GM12878 (cell line): ENCODE results near the gene ANKRD28. TPM values are rescaled to one million over a fixed set of nuclear protein-coding genes. Genes with fewer than 3 reads are reported as not detected.

Experiments used
- CBX5 ChIP-seq: sonication (generic); IDR thresholded peaks from 2 replicates; pipeline ENCODE4 v1.6.1; 2016; ENCODE audit warnings: low read depth, moderate library complexity, mild to moderate bottlenecking, inconsistent platforms
- CTCF ChIP-seq, 3 experiments: IDR thresholded peaks in 2 of 3; conservative IDR thresholded peaks in 1 of 3; 2 replicates each; pipeline ENCODE4 v1.5.1; 2011; ENCODE audit warnings: low read depth in 3 of 3, low read length in 3 of 3, mild to moderate bottlenecking in 3 of 3, control low read depth in 2 of 3, moderate library complexity in 2 of 3, inconsistent platforms in 1 of 3, mixed read lengths in 1 of 3; ENCODE audit not compliant: control insufficient read depth in 2 of 3, insufficient read depth in 1 of 3; ENCODE audit errors: extremely low read depth in 1 of 3
- EP300 ChIP-seq, 2 experiments: fragments of 150-350 bp in 1 of 2; IDR thresholded peaks; 2 replicates each; pipeline ENCODE4 v1.6.1; 2011 to 2012; ENCODE audit warnings: low read depth in 2 of 2, low read length in 2 of 2, borderline replicate concordance in 1 of 2, improper control_type of control experiment in 1 of 2, inconsistent platforms in 1 of 2; ENCODE audit not compliant: control insufficient read depth in 1 of 2
- NFYB ChIP-seq: IDR thresholded peaks from 2 replicates; pipeline ENCODE4 v1.6.1; 2011; ENCODE audit warnings: low read depth, mild to moderate bottlenecking, low read length, improper control_type of control experiment, moderate library complexity; ENCODE audit not compliant: insufficient read depth
- PML ChIP-seq: IDR thresholded peaks from 2 replicates; pipeline ENCODE4 v1.6.1; 2012; ENCODE audit warnings: low read length, inconsistent platforms
- ZNF384 ChIP-seq: IDR thresholded peaks from 2 replicates; pipeline ENCODE4 v1.6.1; 2012; ENCODE audit warnings: low read depth, mild to moderate bottlenecking, low read length, improper control_type of control experiment, borderline replicate concordance
- polyA plus RNA-seq, 11 experiments: library from polyadenylated mRNA; depleted of rRNA in 4 of 11; unstranded in 6 of 11; stranded (reverse) in 5 of 11; fragments of >200 nt; fragmentation: Nextera tagmentation in 4 of 11; fragmentation: Illumina TruSeq in 1 of 11; extraction: Ambion mirVana in 4 of 11; extraction: Trizol in 1 of 11; gene quantifications; 1 replicate in 1 of 11; 2 replicates in 10 of 11; pipeline versions ENCODE4 v1.2.1 to v1.2.3, GENCODE V29; 2011 to 2016; ENCODE audit warnings: inconsistent platforms in 2 of 11, missing spikeins in 2 of 11, low read depth in 1 of 11
- total RNA-seq, 4 experiments: library from RNA; depleted of rRNA in 3 of 4; stranded (reverse); fragments of >200 nt in 3 of 4; fragmentation: Illumina TruSeq in 1 of 4; extraction: Trizol in 1 of 4; gene quantifications; 2 replicates each; pipeline versions ENCODE4 v1.2.1 to v1.2.3, GENCODE V29; 2013 to 2021
- TF ChIP-seq, protein P1 (sequence below): fragments of 150-350 bp; IDR thresholded peaks from 2 replicates; pipeline ENCODE4 v1.6.1; 2014; ENCODE audit warnings: mild to moderate bottlenecking, low read depth, low read length

Gene ANKRD28
- total and polyA plus RNA-seq, 10 of the 15 experiments (the other 5 are each of a cell fraction or from before 2014, with no cell fraction given), result 11.2 to 105 (median 38.3) TPM

DNA sequence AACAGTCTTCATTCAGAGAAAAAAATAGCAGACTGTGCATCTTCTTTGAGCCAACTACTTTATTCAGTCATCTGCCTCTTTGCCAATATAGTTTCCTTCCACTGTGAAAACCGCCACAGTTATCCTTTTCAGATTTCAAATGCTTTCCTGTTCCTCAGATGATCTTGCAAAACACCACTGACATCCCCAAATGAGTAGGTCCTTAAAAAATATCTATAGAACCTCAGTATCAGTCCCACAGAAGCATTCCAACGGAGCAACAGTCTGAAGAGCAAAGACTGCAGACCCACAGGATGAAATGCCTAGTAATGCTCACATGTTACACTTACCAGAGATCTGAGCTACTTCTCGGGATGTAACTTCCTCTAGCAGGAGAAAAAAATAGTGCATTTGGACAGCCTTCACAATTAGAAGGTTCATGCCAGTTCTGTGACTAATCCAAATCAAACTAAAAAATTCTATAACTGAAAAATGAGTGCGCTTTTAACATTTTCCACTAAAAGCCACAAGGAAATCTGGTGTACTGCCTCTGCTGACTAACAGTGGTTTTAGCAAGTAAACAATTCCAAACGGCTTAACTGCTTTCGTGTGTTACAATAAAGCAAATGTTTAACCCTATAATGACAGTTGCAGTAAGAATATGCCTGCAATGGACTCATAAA lies at the start of gene ANKRD28 (continued):
- TF ChIP-seq, protein P1, sequence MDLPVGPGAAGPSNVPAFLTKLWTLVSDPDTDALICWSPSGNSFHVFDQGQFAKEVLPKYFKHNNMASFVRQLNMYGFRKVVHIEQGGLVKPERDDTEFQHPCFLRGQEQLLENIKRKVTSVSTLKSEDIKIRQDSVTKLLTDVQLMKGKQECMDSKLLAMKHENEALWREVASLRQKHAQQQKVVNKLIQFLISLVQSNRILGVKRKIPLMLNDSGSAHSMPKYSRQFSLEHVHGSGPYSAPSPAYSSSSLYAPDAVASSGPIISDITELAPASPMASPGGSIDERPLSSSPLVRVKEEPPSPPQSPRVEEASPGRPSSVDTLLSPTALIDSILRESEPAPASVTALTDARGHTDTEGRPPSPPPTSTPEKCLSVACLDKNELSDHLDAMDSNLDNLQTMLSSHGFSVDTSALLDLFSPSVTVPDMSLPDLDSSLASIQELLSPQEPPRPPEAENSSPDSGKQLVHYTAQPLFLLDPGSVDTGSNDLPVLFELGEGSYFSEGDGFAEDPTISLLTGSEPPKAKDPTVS, result no peak
- TF ChIP-seq EP300 (IDR thresholded peaks at IDR 0.05; ENCODE audit: borderline replicate concordance in 1 of 2, control insufficient read depth in 1 of 2, low read depth in 2 of 2, low read length in 2 of 2), result peak in 1 of 2 experiments; percentile 64; a peak in 1 of 4 replicates
- TF ChIP-seq NFYB, result no peak
- peak; percentile 51; the same call in 1 of the 2 replicates for TF ChIP-seq PML
- TF ChIP-seq ZNF384, result peak; percentile 25; the same call in 1 of the 2 replicates
- TF ChIP-seq CTCF (IDR thresholded peaks at IDR 0.05 in 2 of 3, conservative IDR thresholded peaks at IDR 0.05 in 1 of 3; ENCODE audit: control insufficient read depth in 2 of 3, extremely low read depth in 1 of 3, insufficient read depth in 1 of 3, low read depth in 3 of 3, low read length in 3 of 3), result peak; percentile 7 to 25 (median 14); a peak in 1 of 6 replicates
- 0 out of 2 replicates have a peak, but pooled peaks have one; percentile 19 for TF ChIP-seq CBX5
- TF ChIP-seq, all 136 proteins: peak for 31
